Nephron progenitor cell (in vitro differentiated cells): Measurements from ENCODE around the gene CLPTM1L.
A peak's percentile ranks its signal among the peaks of the same experiment; 100 is the strongest.

Source experiments
- DNase-seq: peaks from one replicate; pipeline ENCODE4 v3.0.0; 2021
- H3K27ac Mint-ChIP-seq: 2 replicates; pipeline ENCODE4 v1.8.0; 2021; ENCODE audit warnings: mild to moderate bottlenecking, moderate library complexity, mixed read lengths
- H3K27me3 Mint-ChIP-seq: 2 replicates; pipeline ENCODE4 v1.8.0; 2021; ENCODE audit warnings: mild to moderate bottlenecking, low read depth, mixed read lengths; ENCODE audit not compliant: poor library complexity
- H3K36me3 Mint-ChIP-seq: 2 replicates; pipeline ENCODE4 v1.8.0; 2021; ENCODE audit warnings: low read depth, mixed read lengths
- H3K4me1 Mint-ChIP-seq: 2 replicates; pipeline ENCODE4 v1.8.0; 2021; ENCODE audit warnings: mixed read lengths
- H3K4me3 Mint-ChIP-seq: 2 replicates; pipeline ENCODE4 v1.8.0; 2021; ENCODE audit warnings: mild to moderate bottlenecking, moderate library complexity, mixed read lengths
- H3K9me3 Mint-ChIP-seq: 2 replicates; pipeline ENCODE4 v1.8.0; 2021; ENCODE audit warnings: mild to moderate bottlenecking, moderate library complexity, mixed read lengths
- CTCF ChIP-seq: fragments of 200-600 bp; sonication (generic); IDR thresholded peaks from 2 replicates; pipeline ENCODE4 v1.5.0; 2021; ENCODE audit warnings: antibody characterized with exemption

The CLPTM1L gene

GRCh38 chr5:1354576-1354975 lies 9.7 kb upstream of the CLPTM1L start:
- DNase-seq = no peak
- no peak for TF ChIP-seq CTCF
- Mint-ChIP-seq H3K36me3 (no peaks in the 10 kb centered on the region), H3K4me1 (peaks cover 5% of the 10 kb centered on the region), H3K4me3 (no peak overlapping the region), H3K27me3 (peaks cover 34% of the 10 kb centered on the region), H3K27ac (no peak overlapping the region), H3K9me3 (no peaks in the 10 kb centered on the region)

- no peak overlapping the region for H3K4me3 Mint-ChIP-seq
- H3K36me3 Mint-ChIP-seq = no peaks in the 10 kb centered on the region
- no peaks in the 10 kb centered on the region for H3K9me3 Mint-ChIP-seq
- TF ChIP-seq CTCF = no peak
- H3K27me3 Mint-ChIP-seq = peaks cover 36% of the 10 kb centered on the region
- no peak for DNase-seq
- H3K27ac Mint-ChIP-seq = no peak overlapping the region
- peaks cover 5% of the 10 kb centered on the region for H3K4me1 Mint-ChIP-seq
Observed at GRCh38 chr5:1352231-1353219, 7.6 kb upstream of the CLPTM1L start.

GRCh38 chr5:1351156-1351555 lies 6.3 kb upstream of the CLPTM1L start:
- Mint-ChIP-seq H3K36me3 (no peaks in the 10 kb centered on the region), H3K27me3 (peaks cover 38% of the 10 kb centered on the region), H3K27ac (no peak overlapping the region), H3K9me3 (no peaks in the 10 kb centered on the region), H3K4me1 (peaks cover 8% of the 10 kb centered on the region), H3K4me3 (no peak overlapping the region)
- no peak for DNase-seq
- TF ChIP-seq CTCF = no peak

GRCh38 chr5:1349246-1349645 lies 4.3 kb upstream of the CLPTM1L start:
- TF ChIP-seq CTCF = no peak
- Mint-ChIP-seq H3K27ac (no peak overlapping the region), H3K4me3 (no peak overlapping the region), H3K9me3 (no peaks in the 10 kb centered on the region), H3K36me3 (no peaks in the 10 kb centered on the region), H3K4me1 (peaks cover 16% of the 10 kb centered on the region), H3K27me3 (peaks cover 35% of the 10 kb centered on the region)
- DNase-seq = no peak

GRCh38 chr5:1348986-1349245 lies 4.0 kb upstream of the CLPTM1L start:
- H3K4me1 Mint-ChIP-seq = peaks cover 19% of the 10 kb centered on the region
- TF ChIP-seq CTCF = no peak
- no peaks in the 10 kb centered on the region for H3K9me3 Mint-ChIP-seq
- H3K27me3 Mint-ChIP-seq = peaks cover 35% of the 10 kb centered on the region
- peaks cover 2% of the 10 kb centered on the region for H3K36me3 Mint-ChIP-seq
- DNase-seq = no peak
- H3K27ac Mint-ChIP-seq = no peak overlapping the region
- H3K4me3 Mint-ChIP-seq = no peak overlapping the region

- Mint-ChIP-seq H3K36me3 (peaks cover 10% of the 10 kb centered on the region), H3K9me3 (no peaks in the 10 kb centered on the region), H3K27me3 (peaks cover 28% of the 10 kb centered on the region), H3K27ac (no peak overlapping the region), H3K4me3 (peak overlapping the region; percentile 86), H3K4me1 (peaks cover 29% of the 10 kb centered on the region)
- no peak for TF ChIP-seq CTCF
- no peak for DNase-seq
Observed at GRCh38 chr5:1347571-1347970, 2.7 kb upstream of the CLPTM1L start.
